Gastroesophageal sphincter (tissue), 4 donors: ENCODE measurements around the gene CCDC88A. TPM values are rescaled to one million over a fixed set of nuclear protein-coding genes. Genes with fewer than 3 reads are reported as not detected.

Experiments
- ATAC-seq: fragments of 150-250 bp; one replicate; pipeline ENCODE4 v1.9.1; 2016; ENCODE audit warnings: mild to moderate bottlenecking, moderate library complexity
- H3K27ac ChIP-seq, 4 donors: fragments of 200-600 bp; sonication (generic) in 3 of 4; 1 replicate in 3 of 4; 2 replicates in 1 of 4; pipeline ENCODE4 v1.5.1; 2016 to 2019
- H3K27me3 ChIP-seq: fragments of 200-600 bp; sonication (generic); one replicate; pipeline ENCODE4 v1.5.1; 2019
- H3K36me3 ChIP-seq, 2 donors: fragments of 200-600 bp; sonication (generic); one replicate each; pipeline ENCODE4 v1.5.1; 2019; ENCODE audit warnings: control low read depth in 1 of 2
- H3K4me1 ChIP-seq, 3 donors: fragments of 200-600 bp; sonication (generic); 1 replicate in 2 of 3; 2 replicates in 1 of 3; pipeline ENCODE4 v1.5.1; 2016 to 2019; ENCODE audit warnings: control low read depth in 2 of 3
- H3K4me3 ChIP-seq, 2 donors: fragments of 200-600 bp; sonication (generic); one replicate each; pipeline ENCODE4 v1.5.1; 2019; ENCODE audit warnings: mild to moderate bottlenecking in 1 of 2, moderate library complexity in 1 of 2
- H3K9me3 ChIP-seq, 3 donors: fragments of 200-600 bp; sonication (generic); one replicate each; pipeline ENCODE4 v1.5.1; 2017 to 2019; ENCODE audit warnings: control low read depth in 2 of 3
- CTCF ChIP-seq, 4 experiments: fragments of 200-600 bp in 2 of 4; fragments of 450-650 bp in 2 of 4; sonication (generic) in 1 of 4; IDR thresholded peaks; one replicate each; pipeline ENCODE4 v1.5.1; 2017 to 2019; ENCODE audit warnings: antibody characterized with exemption in 4 of 4, mild to moderate bottlenecking in 2 of 4, moderate library complexity in 2 of 4
- EP300 ChIP-seq: sonication (generic); formaldehyde crosslinking; IDR thresholded peaks from one replicate; pipeline ENCODE4 v1.6.1; 2017; ENCODE audit warnings: antibody characterized with exemption, mild to moderate bottlenecking
- POLR2A ChIP-seq, 2 donors: fragments of 450-650 bp; IDR thresholded peaks; one replicate each; pipeline ENCODE4 v1.6.1; 2017; ENCODE audit warnings: antibody characterized with exemption in 2 of 2, mild to moderate bottlenecking in 2 of 2, moderate library complexity in 1 of 2
- POLR2AphosphoS5 ChIP-seq: sonication (generic); formaldehyde crosslinking; IDR thresholded peaks from one replicate; pipeline ENCODE4 v1.6.1; 2017; ENCODE audit warnings: antibody characterized with exemption
- WGBS, 2 donors: methylation state at CpG; one replicate each; pipeline ENCODE4 v1.1.5; 2018; ENCODE audit warnings: low coverage in 1 of 2; 5-methylcytosine and 5-hydroxymethylcytosine counted together
- total RNA-seq, 4 donors: library from RNA; depleted of rRNA; stranded (reverse); fragments of >200 nt; gene quantifications; one replicate each; pipeline ENCODE4 v1.1.0, GENCODE V29; 2016

The CCDC88A gene
- total RNA-seq, 4 donors from 2014 or later: 42.5 to 63.5 (median 54.3) TPM

GRCh38 chr2:55400332-55400731 is 19.3 kb downstream of the CCDC88A start:
- Histone ChIP-seq H3K9me3 (no peaks in the 10 kb centered on the region), H3K4me1 (no peaks in the 10 kb centered on the region), H3K27ac (no peak overlapping the region), H3K4me3 (no peak overlapping the region), H3K27me3 (no peaks in the 10 kb centered on the region), H3K36me3 (peaks cover 0 to 14% of the 10 kb centered on the region in 2 donors)
- TF ChIP-seq EP300 (no peak), CTCF (IDR thresholded peaks at IDR 0.05) (no peak), POLR2A (IDR thresholded peaks at IDR 0.05) (no peak), POLR2AphosphoS5 (no peak)
- 82 to 93% methylated on average over 2 of the region's 2 CpGs for WGBS, 2 donors
- no peak for ATAC-seq

- no peaks in the 10 kb centered on the region for H3K27me3 ChIP-seq
- no peak for ATAC-seq
- H3K4me3 ChIP-seq: no peak overlapping the region
- peaks cover 0 to 9% of the 10 kb centered on the region in 2 donors for H3K36me3 ChIP-seq
- no peaks in the 10 kb centered on the region for H3K4me1 ChIP-seq
- no peaks in the 10 kb centered on the region for H3K9me3 ChIP-seq
- no peak overlapping the region for H3K27ac ChIP-seq
- TF ChIP-seq POLR2AphosphoS5: no peak
- no peak for TF ChIP-seq CTCF (IDR thresholded peaks at IDR 0.05)
- TF ChIP-seq POLR2A (IDR thresholded peaks at IDR 0.05): no peak
- TF ChIP-seq EP300: no peak
Observed at GRCh38 chr2:55399815-55400214, 19.8 kb downstream of the CCDC88A start.

- WGBS, 2 donors: 50 to 73% methylated on average over 1 to 2 of the region's 2 CpGs
- no peaks in the 10 kb centered on the region for H3K27me3 ChIP-seq
- H3K36me3 ChIP-seq: no peaks in the 10 kb centered on the region
- H3K4me1 ChIP-seq: no peaks in the 10 kb centered on the region
- peaks cover 0 to 9% (median 0%) of the 10 kb centered on the region in 3 donors for H3K9me3 ChIP-seq
- H3K27ac ChIP-seq: no peak overlapping the region
- ATAC-seq: no peak
- TF ChIP-seq POLR2A (IDR thresholded peaks at IDR 0.05): no peak
- TF ChIP-seq CTCF (IDR thresholded peaks at IDR 0.05): no peak
- no peak for TF ChIP-seq POLR2AphosphoS5
- no peak for TF ChIP-seq EP300
- no peak overlapping the region for H3K4me3 ChIP-seq
Observed at GRCh38 chr2:55395724-55396605, 23.7 kb downstream of the CCDC88A start.

GRCh38 chr2:55391615-55392242 is 27.9 kb downstream of the CCDC88A start:
- 66 to 73% methylated on average over 2 to 3 of the region's 3 CpGs for WGBS, 2 donors
- H3K27me3 ChIP-seq: no peaks in the 10 kb centered on the region
- no peak for ATAC-seq

More at GRCh38 chr2:55391615-55392242, 27.9 kb downstream of the CCDC88A start:
- TF ChIP-seq POLR2AphosphoS5 (no peak), CTCF (IDR thresholded peaks at IDR 0.05) (no peak), EP300 (no peak), POLR2A (IDR thresholded peaks at IDR 0.05) (no peak)
- H3K4me3 ChIP-seq: no peak overlapping the region
- H3K9me3 ChIP-seq: peaks cover 0 to 11% (median 0%) of the 10 kb centered on the region in 3 donors
- H3K36me3 ChIP-seq: no peaks in the 10 kb centered on the region
- no peaks in the 10 kb centered on the region for H3K4me1 ChIP-seq
- H3K27ac ChIP-seq: no peak overlapping the region
